GM21381 (cell line): ENCODE measurements around the gene CEP85.
"Not testable (repeated sequence)": the region's sequence is repeated elsewhere in the genome, so short reads cannot be mapped to it uniquely, and the experiment has no call there.

Source experiments
- ATAC-seq: cut with Tn5 transposase; IDR thresholded peaks from one replicate; pipeline ENCODE4 v1.9.1; 2021; ENCODE audit warnings: mild to moderate bottlenecking, moderate library complexity; ENCODE audit not compliant: unreplicated experiment

Gene CEP85

GRCh38 chr1:26288311-26288941, 54.4 kb downstream of the CEP85 start:
- ATAC-seq: no peak

GRCh38 chr1:26289158-26290059, 55.4 kb downstream of the CEP85 start:
- no peak for ATAC-seq

GRCh38 chr1:26290122-26290881, 56.3 kb downstream of the CEP85 start:
- no peak for ATAC-seq

GRCh38 chr1:26290882-26291261, 56.9 kb downstream of the CEP85 start:
- ATAC-seq: no peak

GRCh38 chr1:26291433-26291832, 57.4 kb downstream of the CEP85 start:
- no peak for ATAC-seq

GRCh38 chr1:26291939-26292338, 57.9 kb downstream of the CEP85 start:
- ATAC-seq: no peak

GRCh38 chr1:26292735-26293134, 58.7 kb downstream of the CEP85 start:
- not testable (repeated sequence) for ATAC-seq

GRCh38 chr1:26293911-26294463, 60.0 kb downstream of the CEP85 start:
- ATAC-seq: no peak

- ATAC-seq: no peak
Measured at GRCh38 chr1:26295194-26296138, 61.5 kb downstream of the CEP85 start.

GRCh38 chr1:26296340-26297056, 62.5 kb downstream of the CEP85 start:
- ATAC-seq: no peak

- no peak for ATAC-seq
Measured at GRCh38 chr1:26297057-26297790, 63.2 kb downstream of the CEP85 start.

GRCh38 chr1:26297791-26298124, 63.8 kb downstream of the CEP85 start:
- ATAC-seq: no peak

- ATAC-seq: no peak
Measured at GRCh38 chr1:26300578-26301275, 66.7 kb downstream of the CEP85 start.

- ATAC-seq: no peak
Measured at GRCh38 chr1:26302733-26303405, 68.9 kb downstream of the CEP85 start.

- no peak for ATAC-seq
Measured at GRCh38 chr1:26305667-26306289, 71.8 kb downstream of the CEP85 start.

- peak; percentile 97 for ATAC-seq
Measured at GRCh38 chr1:26306290-26307229, 72.6 kb downstream of the CEP85 start, which contains the start of gene UBXN11. TSS of gene UBXN11 (minus strand) at chr1:26306636. CDS start at chr1:26302883, 3,753 bp downstream.
